Upper lobe of right lung (tissue), 1 donor: Measurements from ENCODE around the gene GIMAP5. TPM values are rescaled to one million over a fixed set of nuclear protein-coding genes. Genes with fewer than 3 reads are reported as not detected.

ENCODE experiments used
- ATAC-seq: fragments of 200-7000 bp; cut with Tn5 transposase; one replicate; pipeline ENCODE4 v1.9.1; 2020; ENCODE audit warnings: mild to moderate bottlenecking, moderate library complexity
- DNase-seq: peaks from one replicate; pipeline ENCODE4 v3.0.0-alpha.2; 2020
- H3K27ac ChIP-seq: fragments of 200-600 bp; one replicate; pipeline ENCODE4 v1.8.0; 2022
- H3K27me3 ChIP-seq: fragments of 200-600 bp; one replicate; pipeline ENCODE4 v1.8.0; 2022; ENCODE audit warnings: mild to moderate bottlenecking
- H3K36me3 ChIP-seq: fragments of 200-600 bp; one replicate; pipeline ENCODE4 v1.8.0; 2022
- H3K4me1 ChIP-seq: fragments of 200-600 bp; one replicate; pipeline ENCODE4 v1.8.0; 2022
- H3K4me3 ChIP-seq: fragments of 200-600 bp; one replicate; pipeline ENCODE4 v1.8.0; 2022; ENCODE audit warnings: mild to moderate bottlenecking
- H3K9me3 ChIP-seq: fragments of 200-600 bp; one replicate; pipeline ENCODE4 v1.8.0; 2022
- CTCF ChIP-seq: fragments of 200-600 bp; IDR thresholded peaks from one replicate; pipeline ENCODE4 v1.8.0; 2022; ENCODE audit warnings: antibody characterized with exemption
- intact Hi-C: fragments of 100-400 bp; cut with DNase I; formaldehyde crosslinking; loops from one replicate; pipeline ENCODE4 v1.11.0; 2022
- total RNA-seq: library from RNA; stranded (reverse); fragmentation: NEBNext Ultra II Directional; extraction: Animal tissue kit (Norgen Biotek cat#: 25700); gene quantifications from one replicate; pipeline ENCODE4 v1.2.1, GENCODE V29; 2021
- donor health status: DM: no; HTN: yes; CAD: no; lungs with severe emphysema.

GIMAP5 gene
- total RNA-seq, 1 donor from 2014 or later, result 41.8 TPM

GRCh38 chr7:150734254-150734653, 3.0 kb upstream of the GIMAP5 start:
- Histone ChIP-seq H3K27ac (no peak overlapping the region), H3K9me3 (no peaks in the 10 kb centered on the region), H3K4me3 (no peak overlapping the region), H3K36me3 (no peaks in the 10 kb centered on the region), H3K4me1 (peaks cover 6% of the 10 kb centered on the region), H3K27me3 (no peaks in the 10 kb centered on the region)
- no peak for TF ChIP-seq CTCF
- ATAC-seq (no peak), DNase-seq (no peak)
- intact Hi-C loops, result no loop called here

GRCh38 chr7:150735596-150736358, 1.4 kb upstream of the GIMAP5 start:
- ATAC-seq, result no peak
- no peaks in the 10 kb centered on the region for H3K27me3 ChIP-seq
- intact Hi-C loops, result no loop called here
- H3K9me3 ChIP-seq, result no peaks in the 10 kb centered on the region
- no peak for TF ChIP-seq CTCF
- H3K36me3 ChIP-seq, result peaks cover 2% of the 10 kb centered on the region
- peaks cover 6% of the 10 kb centered on the region for H3K4me1 ChIP-seq
- no peak overlapping the region for H3K27ac ChIP-seq
- no peak for DNase-seq
- H3K4me3 ChIP-seq, result no peak overlapping the region

- DNase-seq (no peak), ATAC-seq (no peak)
- Histone ChIP-seq H3K4me3 (peak overlapping the region; percentile 61), H3K9me3 (no peaks in the 10 kb centered on the region), H3K27me3 (no peaks in the 10 kb centered on the region), H3K36me3 (peaks cover 13% of the 10 kb centered on the region), H3K27ac (peak overlapping the region; percentile 87), H3K4me1 (peaks cover 8% of the 10 kb centered on the region)
- no peak for TF ChIP-seq CTCF
- intact Hi-C loops, result no loop called here
These were observed 354 bp upstream of the GIMAP5 start for GRCh38 chr7:150736864-150737263.

- H3K9me3 ChIP-seq, result no peaks in the 10 kb centered on the region
- peak overlapping the region; percentile 87 for H3K27ac ChIP-seq
- TF ChIP-seq CTCF, result no peak
- intact Hi-C loops, result no loop called here
- H3K36me3 ChIP-seq, result peaks cover 26% of the 10 kb centered on the region
- DNase-seq (no peak), ATAC-seq (no peak)
- peak overlapping the region; percentile 61 for H3K4me3 ChIP-seq
- peaks cover 13% of the 10 kb centered on the region for H3K4me1 ChIP-seq
- H3K27me3 ChIP-seq, result no peaks in the 10 kb centered on the region
These were observed 874 bp downstream of the GIMAP5 start for GRCh38 chr7:150738092-150738491.

- no peak for ATAC-seq
- intact Hi-C loops, result no loop called here
These were observed 1.4 kb downstream of the GIMAP5 start for GRCh38 chr7:150738591-150739001.

More at GRCh38 chr7:150738591-150739001, 1.4 kb downstream of the GIMAP5 start:
- peak overlapping the region; percentile 87 for H3K27ac ChIP-seq
- H3K4me1 ChIP-seq, result peaks cover 13% of the 10 kb centered on the region
- DNase-seq, result no peak
- peak overlapping the region; percentile 61 for H3K4me3 ChIP-seq
- H3K36me3 ChIP-seq, result peaks cover 26% of the 10 kb centered on the region
- H3K9me3 ChIP-seq, result no peaks in the 10 kb centered on the region
- no peak for TF ChIP-seq CTCF
- no peaks in the 10 kb centered on the region for H3K27me3 ChIP-seq
